Small intestine (tissue), 7 donors: ENCODE results near the gene ELMO2. TPM values are rescaled to one million over a fixed set of nuclear protein-coding genes. Genes with fewer than 3 reads are reported as not detected.

Experiments used
- DNase-seq, 2 donors: peaks; one replicate each; pipeline versions ENCODE4 v3.0.0 to v3.0.0-alpha.2; 2013
- FAIRE-seq: peaks from 2 replicates; lab custom pipeline; 2012; peaks lifted over from hg19 to GRCh38; lab: Jason Lieb, UNC
- H3K27ac ChIP-seq, 3 donors: one replicate each; pipeline ENCODE4 v1.5.1; 2013; ENCODE audit warnings: low read length in 2 of 3, mild to moderate bottlenecking in 2 of 3, control low read depth in 1 of 3, inconsistent platforms in 1 of 3, low read depth in 1 of 3, moderate library complexity in 1 of 3
- H3K27me3 ChIP-seq, 3 donors: one replicate each; pipeline ENCODE4 v1.6.1; 2013; ENCODE audit warnings: low read length in 3 of 3, inconsistent platforms in 1 of 3; ENCODE audit not compliant: control insufficient read depth in 3 of 3, insufficient read depth in 3 of 3
- H3K36me3 ChIP-seq, 3 donors: one replicate each; pipeline ENCODE4 v1.6.1; 2013; ENCODE audit warnings: low read length in 3 of 3, inconsistent platforms in 1 of 3, low read depth in 1 of 3, mild to moderate bottlenecking in 1 of 3, moderate library complexity in 1 of 3; ENCODE audit not compliant: control insufficient read depth in 3 of 3, insufficient read depth in 2 of 3
- H3K4me1 ChIP-seq, 3 donors: one replicate each; pipeline ENCODE4 v1.6.1; 2013; ENCODE audit warnings: low read length in 2 of 3, inconsistent platforms in 1 of 3, low read depth in 1 of 3, mild to moderate bottlenecking in 1 of 3, moderate library complexity in 1 of 3; ENCODE audit not compliant: control insufficient read depth in 3 of 3, insufficient read depth in 2 of 3
- H3K4me3 ChIP-seq, 3 donors: one replicate each; pipeline ENCODE4 v1.5.1; 2013; ENCODE audit warnings: low read length in 3 of 3, control low read depth in 1 of 3, inconsistent platforms in 1 of 3, low read depth in 1 of 3, mild to moderate bottlenecking in 1 of 3, moderate library complexity in 1 of 3
- H3K9me3 ChIP-seq, 2 donors: one replicate each; pipeline ENCODE4 v1.6.1; 2013; ENCODE audit warnings: low read depth in 1 of 2, low read length in 1 of 2; ENCODE audit not compliant: control insufficient read depth in 2 of 2, insufficient read depth in 1 of 2
- WGBS, 3 donors: extraction: QIAGEN DNeasy Blood & Tissue Kit; methylation state at CpG; one replicate each; pipeline ENCODE4 v1.1.7; 2013; 5-methylcytosine and 5-hydroxymethylcytosine counted together
- polyA plus RNA-seq, 4 donors: library from polyadenylated mRNA; stranded (reverse) in 3 of 4; unstranded in 1 of 4; fragments of 200-250 nt in 3 of 4; fragments of 120-200 nt in 1 of 4; gene quantifications; one replicate each; pipeline versions ENCODE4 v1.2.1 to v1.2.3, GENCODE V29; 2013
- donor health status: healthy with polysubstance abuse.
- donor health status: control.
- donor health status: control.
- donor health status: Bipolar disorder and iron deficiency.
- donor health status: healthy.

Gene ELMO2
- polyA plus RNA-seq, 4 donors: 13.2 to 29.9 (median 20.6) TPM

GRCh38 chr20:46355778-46356177 is 50.6 kb downstream of the ELMO2 start:
- H3K9me3 ChIP-seq: no peaks in the 10 kb centered on the region
- H3K36me3 ChIP-seq: peaks cover 0 to 76% (median 1%) of the 10 kb centered on the region in 3 donors
- H3K27me3 ChIP-seq: no peaks in the 10 kb centered on the region
- no peak overlapping the region for H3K4me3 ChIP-seq
- no peak for FAIRE-seq
- 72 to 86% (median 82%) methylated on average over 7 of the region's 7 CpGs for WGBS, 3 donors
- H3K4me1 ChIP-seq: no peaks in the 10 kb centered on the region
- no peak overlapping the region for H3K27ac ChIP-seq
- no peak for DNase-seq

GRCh38 chr20:46354920-46355654 is 51.3 kb downstream of the ELMO2 start:
- Histone ChIP-seq H3K4me3 (no peak overlapping the region), H3K4me1 (no peaks in the 10 kb centered on the region), H3K36me3 (peaks cover 0 to 83% (median 1%) of the 10 kb centered on the region in 3 donors), H3K27ac (no peak overlapping the region), H3K9me3 (no peaks in the 10 kb centered on the region), H3K27me3 (no peaks in the 10 kb centered on the region)
- DNase-seq: no peak
- FAIRE-seq: no peak
- 92 to 94% (median 94%) methylated on average over 18 to 20 of the region's 20 CpGs for WGBS, 3 donors

- H3K9me3 ChIP-seq: no peaks in the 10 kb centered on the region
- peaks cover 0 to 84% (median 1%) of the 10 kb centered on the region in 3 donors for H3K36me3 ChIP-seq
- FAIRE-seq: no peak
- H3K4me1 ChIP-seq: peaks cover 0 to 4% (median 0%) of the 10 kb centered on the region in 3 donors
- H3K27ac ChIP-seq: no peak overlapping the region
- DNase-seq: no peak
- H3K4me3 ChIP-seq: no peak overlapping the region
- WGBS, 3 donors: 85 to 89% (median 85%) methylated on average over 4 of the region's 4 CpGs
- no peaks in the 10 kb centered on the region for H3K27me3 ChIP-seq
Observed at GRCh38 chr20:46354207-46354555, 52.2 kb downstream of the ELMO2 start.

GRCh38 chr20:46353500-46354206 is 52.8 kb downstream of the ELMO2 start:
- WGBS, 3 donors: 75 to 80% (median 79%) methylated on average over 14 of the region's 14 CpGs
- peaks cover 0 to 83% (median 1%) of the 10 kb centered on the region in 3 donors for H3K36me3 ChIP-seq

GRCh38 chr20:46352370-46352938 is 54.0 kb downstream of the ELMO2 start:
- 90 to 92% (median 91%) methylated on average over 18 of the region's 18 CpGs for WGBS, 3 donors
- FAIRE-seq: no peak
- no peak for DNase-seq
- Histone ChIP-seq H3K4me3 (no peak overlapping the region), H3K27me3 (no peaks in the 10 kb centered on the region), H3K9me3 (no peaks in the 10 kb centered on the region), H3K27ac (no peak overlapping the region), H3K4me1 (peaks cover 0 to 7% (median 0%) of the 10 kb centered on the region in 3 donors), H3K36me3 (peaks cover 0 to 74% (median 6%) of the 10 kb centered on the region in 3 donors)

More at GRCh38 chr20:46353500-46354206, 52.8 kb downstream of the ELMO2 start:
- H3K27ac ChIP-seq: no peak overlapping the region
- H3K4me3 ChIP-seq: no peak overlapping the region
- peaks cover 0 to 7% (median 0%) of the 10 kb centered on the region in 3 donors for H3K4me1 ChIP-seq
- H3K27me3 ChIP-seq: no peaks in the 10 kb centered on the region
- FAIRE-seq (no peak), DNase-seq (no peak)
- H3K9me3 ChIP-seq: no peaks in the 10 kb centered on the region

- H3K4me1 ChIP-seq: peaks cover 0 to 7% (median 0%) of the 10 kb centered on the region in 3 donors
- DNase-seq: no peak
- 92 to 93% (median 93%) methylated on average over 7 of the region's 7 CpGs for WGBS, 3 donors
- H3K36me3 ChIP-seq: peaks cover 0 to 73% (median 6%) of the 10 kb centered on the region in 3 donors
- H3K27me3 ChIP-seq: no peaks in the 10 kb centered on the region
- no peaks in the 10 kb centered on the region for H3K9me3 ChIP-seq
- FAIRE-seq: no peak
- no peak overlapping the region for H3K4me3 ChIP-seq
- H3K27ac ChIP-seq: no peak overlapping the region
Observed at GRCh38 chr20:46351357-46352058, 54.9 kb downstream of the ELMO2 start.

GRCh38 chr20:46350986-46351267 is 55.5 kb downstream of the ELMO2 start:
- Histone ChIP-seq H3K27ac (peak overlapping the region in 1 of 3 donors; percentile 58), H3K4me1 (peaks cover 0 to 7% (median 0%) of the 10 kb centered on the region in 3 donors), H3K27me3 (no peaks in the 10 kb centered on the region), H3K4me3 (no peak overlapping the region), H3K9me3 (no peaks in the 10 kb centered on the region), H3K36me3 (peaks cover 0 to 71% (median 6%) of the 10 kb centered on the region in 3 donors)
- FAIRE-seq: no peak
- no peak for DNase-seq
- 88 to 99% (median 93%) methylated on average over 8 of the region's 8 CpGs for WGBS, 3 donors
